ENCODE measurements around the gene CDKL2.

The CDKL2 gene

GRCh38 chr4:75596061-75596460, 34.3 kb downstream of the CDKL2 start:
- Histone ChIP-seq H4K20me1 (no peaks in the 10 kb centered on the region; a peak in 1 of 22 replicates), H3K27ac (no peak overlapping the region), H3K4me1 (peaks cover 0 to 5% (median 0%) of the 10 kb centered on the region in 10 experiments; a peak in 3 of 20 replicates), H3K4me2 (no peak overlapping the region), H3K9me3 (replicated peaks in 1 of 11) (no peaks in the 10 kb centered on the region), H3K27me3 (no peaks in the 10 kb centered on the region), H3K9ac (no peak overlapping the region), H3K36me3 (no peaks in the 10 kb centered on the region), H3K4me3 (no peak overlapping the region)
- no peak for TF ChIP-seq Cebpa-rat (IDR thresholded peaks at IDR 0.05)

GRCh38 chr4:75593393-75593792, 36.9 kb downstream of the CDKL2 start:
- H3K4me1 ChIP-seq: peaks cover 0 to 3% (median 0%) of the 10 kb centered on the region in 10 experiments; a peak in 3 of 20 replicates
- H3K9ac ChIP-seq: no peak overlapping the region
- no peak overlapping the region for H3K27ac ChIP-seq
- H4K20me1 ChIP-seq: no peaks in the 10 kb centered on the region
- no peaks in the 10 kb centered on the region for H3K36me3 ChIP-seq
- H3K4me3 ChIP-seq: no peak overlapping the region
- no peaks in the 10 kb centered on the region for H3K9me3 ChIP-seq (replicated peaks in 1 of 11)
- 0 out of 22 replicates have a peak, but pooled peaks of 1 of the 11 experiments have one; percentile 16 for TF ChIP-seq Cebpa-rat (IDR thresholded peaks at IDR 0.05)
- no peaks in the 10 kb centered on the region for H3K27me3 ChIP-seq
- H3K4me2 ChIP-seq: no peak overlapping the region

- Histone ChIP-seq H3K9ac (no peak overlapping the region), H3K4me2 (no peak overlapping the region), H3K36me3 (no peaks in the 10 kb centered on the region), H3K4me1 (no peaks in the 10 kb centered on the region), H3K4me3 (no peak overlapping the region), H3K27me3 (no peaks in the 10 kb centered on the region), H4K20me1 (no peaks in the 10 kb centered on the region), H3K27ac (no peak overlapping the region), H3K9me3 (replicated peaks in 1 of 11) (peaks cover 9 to 22% (median 15%) of the 10 kb centered on the region in 11 experiments; a peak in 20 of 22 replicates)
- no peak for TF ChIP-seq Cebpa-rat (IDR thresholded peaks at IDR 0.05)
Measured at GRCh38 chr4:75584067-75584466, 46.3 kb downstream of the CDKL2 start.

- H3K9ac ChIP-seq: no peak overlapping the region
- peak overlapping the region in 5 of 11 experiments; percentile 31 to 73 (median 54); a peak in 9 of 22 replicates for H3K4me2 ChIP-seq
- no peaks in the 10 kb centered on the region for H3K27me3 ChIP-seq
- H3K4me1 ChIP-seq: peaks cover 0 to 41% (median 20%) of the 10 kb centered on the region in 10 experiments; a peak in 10 of 20 replicates
- no peaks in the 10 kb centered on the region for H3K36me3 ChIP-seq
- H3K4me3 ChIP-seq: no peak overlapping the region
- TF ChIP-seq Cebpa-rat (IDR thresholded peaks at IDR 0.05): no peak
- H4K20me1 ChIP-seq: no peaks in the 10 kb centered on the region
- no peak overlapping the region for H3K27ac ChIP-seq
- H3K9me3 ChIP-seq (replicated peaks in 1 of 11): peaks cover 0 to 13% (median 7%) of the 10 kb centered on the region in 11 experiments; a peak in 14 of 22 replicates
Measured at GRCh38 chr4:75567725-75568124, 62.6 kb downstream of the CDKL2 start.

GRCh38 chr4:75566911-75567310, 63.4 kb downstream of the CDKL2 start:
- Histone ChIP-seq H3K4me2 (peak overlapping the region in 5 of 11 experiments; percentile 39 to 73 (median 54); a peak in 9 of 22 replicates), H3K27me3 (no peaks in the 10 kb centered on the region), H4K20me1 (no peaks in the 10 kb centered on the region), H3K36me3 (no peaks in the 10 kb centered on the region), H3K27ac (no peak overlapping the region), H3K4me1 (peaks cover 0 to 41% (median 20%) of the 10 kb centered on the region in 10 experiments; a peak in 10 of 20 replicates), H3K4me3 (no peak overlapping the region), H3K9ac (no peak overlapping the region), H3K9me3 (replicated peaks in 1 of 11) (peaks cover 0 to 13% (median 7%) of the 10 kb centered on the region in 11 experiments; a peak in 14 of 22 replicates)
- TF ChIP-seq Cebpa-rat (IDR thresholded peaks at IDR 0.05): no peak

- no peak for TF ChIP-seq Cebpa-rat (IDR thresholded peaks at IDR 0.05)
- Histone ChIP-seq H3K36me3 (no peaks in the 10 kb centered on the region), H4K20me1 (no peaks in the 10 kb centered on the region), H3K9me3 (replicated peaks in 1 of 11) (peaks cover 0 to 13% (median 7%) of the 10 kb centered on the region in 11 experiments; a peak in 14 of 22 replicates), H3K27me3 (no peaks in the 10 kb centered on the region), H3K4me3 (no peak overlapping the region), H3K9ac (no peak overlapping the region), H3K4me2 (peak overlapping the region in 5 of 11 experiments; percentile 4 to 73 (median 54); a peak in 8 of 22 replicates), H3K27ac (no peak overlapping the region), H3K4me1 (peaks cover 0 to 41% (median 20%) of the 10 kb centered on the region in 10 experiments; a peak in 10 of 20 replicates)
Measured at GRCh38 chr4:75565481-75565880, 64.8 kb downstream of the CDKL2 start.

- peaks cover 0 to 13% (median 7%) of the 10 kb centered on the region in 11 experiments; a peak in 13 of 22 replicates for H3K9me3 ChIP-seq (replicated peaks in 1 of 11)
- H3K27me3 ChIP-seq: no peaks in the 10 kb centered on the region
- no peak overlapping the region for H3K4me2 ChIP-seq
- no peaks in the 10 kb centered on the region for H4K20me1 ChIP-seq
- H3K4me3 ChIP-seq: no peak overlapping the region
- no peak overlapping the region for H3K9ac ChIP-seq
- H3K4me1 ChIP-seq: peaks cover 0 to 41% (median 20%) of the 10 kb centered on the region in 10 experiments; a peak in 10 of 20 replicates
- TF ChIP-seq Cebpa-rat (IDR thresholded peaks at IDR 0.05): no peak
- H3K27ac ChIP-seq: no peak overlapping the region
- no peaks in the 10 kb centered on the region for H3K36me3 ChIP-seq
Measured at GRCh38 chr4:75564023-75564422, 66.3 kb downstream of the CDKL2 start.

- no peaks in the 10 kb centered on the region for H3K36me3 ChIP-seq
- H3K27ac ChIP-seq: no peak overlapping the region
- no peak for TF ChIP-seq Cebpa-rat (IDR thresholded peaks at IDR 0.05)
Measured at GRCh38 chr4:75561789-75562188, 68.5 kb downstream of the CDKL2 start.

GRCh38 chr4:75557696-75558095, 72.6 kb downstream of the CDKL2 start:
- Histone ChIP-seq H3K4me2 (no peak overlapping the region), H3K9ac (no peak overlapping the region), H3K27me3 (no peaks in the 10 kb centered on the region), H3K9me3 (replicated peaks in 1 of 11) (no peaks in the 10 kb centered on the region), H3K4me1 (no peaks in the 10 kb centered on the region), H3K27ac (no peak overlapping the region), H4K20me1 (no peaks in the 10 kb centered on the region), H3K4me3 (no peak overlapping the region), H3K36me3 (no peaks in the 10 kb centered on the region)
- TF ChIP-seq Cebpa-rat (IDR thresholded peaks at IDR 0.05): no peak

More at GRCh38 chr4:75561789-75562188, 68.5 kb downstream of the CDKL2 start:
- H3K27me3 ChIP-seq: no peaks in the 10 kb centered on the region
- 0 out of 22 replicates have a peak overlapping the region, but pooled peaks of 1 of the 11 experiments have one; percentile 19 for H3K4me2 ChIP-seq
- no peak overlapping the region for H3K4me3 ChIP-seq
- no peak overlapping the region for H3K9ac ChIP-seq
- no peaks in the 10 kb centered on the region for H4K20me1 ChIP-seq
- H3K9me3 ChIP-seq (replicated peaks in 1 of 11): no peaks in the 10 kb centered on the region
- H3K4me1 ChIP-seq: peaks cover 0 to 28% (median 12%) of the 10 kb centered on the region in 10 experiments; a peak in 8 of 20 replicates

Data from BLaER1 treated with 17β-estradiol and CSF1 and Interleukin-3, amounts not matched to agents 10 nM and 100 nM (cell line).